ENCODE measurements around the gene DLG5. TPM values are rescaled to one million over a fixed set of nuclear protein-coding genes. Genes with fewer than 3 reads are reported as not detected.

Gene DLG5
- total RNA-seq, 1 experiment from 2014 or later = 69.7 TPM

GRCh38 chr10:77811831-77812430 lies 114.6 kb downstream of the DLG5 start:
- no TSS peak for BruUV-seq (replicated peaks)
- Mint-ChIP-seq H3K4me1 (ENCODE audit: low read depth, unreplicated experiment) (no peaks in the 10 kb centered on the region), H3K9me3 (ENCODE audit: unreplicated experiment) (no peaks in the 10 kb centered on the region), H3K4me3 (ENCODE audit: unreplicated experiment) (no peak overlapping the region), H3K27me3 (ENCODE audit: insufficient read depth, unreplicated experiment) (no peaks in the 10 kb centered on the region), H3K36me3 (ENCODE audit: insufficient read depth, unreplicated experiment) (peaks cover 76% of the 10 kb centered on the region), H3K27ac (ENCODE audit: unreplicated experiment) (no peak overlapping the region)
- no peaks in the 10 kb centered on the region for H3K4me1 ChIP-seq
- intact Hi-C loops (cut with micrococcal nuclease; ENCODE audit: unreplicated experiment) = no loop called here
- TF ChIP-seq CTCF (IDR thresholded peaks at IDR 0.05; ENCODE audit: insufficient read depth in 1 of 2, low read depth in 1 of 2, low read length in 1 of 2, severe bottlenecking in 1 of 2, unreplicated experiment in 1 of 2) = no peak
- H3K9me3 ChIP-seq = no peaks in the 10 kb centered on the region
- CTCF ChIA-PET = no interaction called here
- no peak overlapping the region for H3K4me3 ChIP-seq (ENCODE audit: low read depth, low read length)
- H3K27me3 ChIP-seq (replicated peaks; ENCODE audit: control insufficient read depth, insufficient read depth, low read length) = no peaks in the 10 kb centered on the region
- POLR2A ChIA-PET = no interaction called here
- peaks cover 10% of the 10 kb centered on the region for H3K36me3 ChIP-seq (ENCODE audit: control insufficient read depth, insufficient read depth, low read length)
- no peak for DNase-seq

- no peaks in the 10 kb centered on the region for H3K4me1 ChIP-seq
- H3K4me3 ChIP-seq (ENCODE audit: low read depth, low read length) = no peak overlapping the region
- Mint-ChIP-seq H3K36me3 (ENCODE audit: insufficient read depth, unreplicated experiment) (peaks cover 80% of the 10 kb centered on the region), H3K4me3 (ENCODE audit: unreplicated experiment) (no peak overlapping the region), H3K27me3 (ENCODE audit: insufficient read depth, unreplicated experiment) (no peaks in the 10 kb centered on the region), H3K4me1 (ENCODE audit: low read depth, unreplicated experiment) (no peaks in the 10 kb centered on the region), H3K9me3 (ENCODE audit: unreplicated experiment) (no peaks in the 10 kb centered on the region), H3K27ac (ENCODE audit: unreplicated experiment) (peak overlapping the region; percentile 40)
- BruUV-seq (replicated peaks) = no TSS peak
- TF ChIP-seq CTCF (IDR thresholded peaks at IDR 0.05; ENCODE audit: insufficient read depth in 1 of 2, low read depth in 1 of 2, low read length in 1 of 2, severe bottlenecking in 1 of 2, unreplicated experiment in 1 of 2) = no peak
- no peaks in the 10 kb centered on the region for H3K27me3 ChIP-seq (replicated peaks; ENCODE audit: control insufficient read depth, insufficient read depth, low read length)
- H3K9me3 ChIP-seq = no peaks in the 10 kb centered on the region
- peaks cover 9% of the 10 kb centered on the region for H3K36me3 ChIP-seq (ENCODE audit: control insufficient read depth, insufficient read depth, low read length)
- POLR2A ChIA-PET = no interaction called here
- CTCF ChIA-PET = no interaction called here
- no peak for DNase-seq
- intact Hi-C loops (cut with micrococcal nuclease; ENCODE audit: unreplicated experiment) = no loop called here
Observed at GRCh38 chr10:77810446-77811335, 115.9 kb downstream of the DLG5 start.

GRCh38 chr10:77809336-77809735 lies 117.2 kb downstream of the DLG5 start:
- POLR2A ChIA-PET = no interaction called here
- no peak for TF ChIP-seq CTCF (IDR thresholded peaks at IDR 0.05; ENCODE audit: insufficient read depth in 1 of 2, low read depth in 1 of 2, low read length in 1 of 2, severe bottlenecking in 1 of 2, unreplicated experiment in 1 of 2)
- Mint-ChIP-seq H3K9me3 (ENCODE audit: unreplicated experiment) (no peaks in the 10 kb centered on the region), H3K36me3 (ENCODE audit: insufficient read depth, unreplicated experiment) (peaks cover 74% of the 10 kb centered on the region), H3K4me1 (ENCODE audit: low read depth, unreplicated experiment) (no peaks in the 10 kb centered on the region), H3K27ac (ENCODE audit: unreplicated experiment) (no peak overlapping the region), H3K27me3 (ENCODE audit: insufficient read depth, unreplicated experiment) (no peaks in the 10 kb centered on the region), H3K4me3 (ENCODE audit: unreplicated experiment) (no peak overlapping the region)
- no TSS peak for BruUV-seq (replicated peaks)
- no peak for DNase-seq
- H3K36me3 ChIP-seq (ENCODE audit: control insufficient read depth, insufficient read depth, low read length) = peaks cover 7% of the 10 kb centered on the region
- no peaks in the 10 kb centered on the region for H3K27me3 ChIP-seq (replicated peaks; ENCODE audit: control insufficient read depth, insufficient read depth, low read length)
- H3K4me1 ChIP-seq = no peaks in the 10 kb centered on the region
- intact Hi-C loops (cut with micrococcal nuclease; ENCODE audit: unreplicated experiment) = no loop called here
- H3K4me3 ChIP-seq (ENCODE audit: low read depth, low read length) = no peak overlapping the region
- CTCF ChIA-PET = no interaction called here
- H3K9me3 ChIP-seq = no peaks in the 10 kb centered on the region

Data from Caco-2 (cell line).